Spleen (tissue), 11 donors: ENCODE results near the gene GLDC. TPM values are rescaled to one million over a fixed set of nuclear protein-coding genes. Genes with fewer than 3 reads are reported as not detected.

Source experiments
- DNase-seq: peaks from one replicate; pipeline ENCODE4 v3.0.0-alpha.2; 2020
- H3K27ac ChIP-seq, 8 donors: fragments of 200-600 bp; sonication (generic) in 7 of 8; 1 replicate in 4 of 8; 2 replicates in 4 of 8; pipeline versions ENCODE4 v1.5.0 to v1.8.0; 2016 to 2021; ENCODE audit warnings: inconsistent platforms in 4 of 8, mild to moderate bottlenecking in 4 of 8, moderate library complexity in 1 of 8
- H3K27me3 ChIP-seq, 7 donors: fragments of 200-600 bp; sonication (generic) in 6 of 7; replicated peaks in 1 of 7; 1 replicate in 4 of 7; 2 replicates in 3 of 7; pipeline versions ENCODE4 v1.5.0 to v1.8.0; 2016 to 2021; ENCODE audit warnings: inconsistent platforms in 3 of 7, mild to moderate bottlenecking in 1 of 7
- H3K36me3 ChIP-seq, 6 donors: fragments of 200-600 bp; sonication (generic) in 5 of 6; 1 replicate in 4 of 6; 2 replicates in 2 of 6; pipeline versions ENCODE4 v1.5.0 to v1.8.0; 2016 to 2021; ENCODE audit warnings: inconsistent platforms in 2 of 6
- H3K4me1 ChIP-seq, 6 donors: fragments of 200-600 bp; sonication (generic) in 5 of 6; 1 replicate in 3 of 6; 2 replicates in 3 of 6; pipeline versions ENCODE4 v1.5.0 to v1.8.0; 2016 to 2021; ENCODE audit warnings: inconsistent platforms in 3 of 6
- H3K4me3 ChIP-seq, 8 donors: fragments of 200-600 bp; sonication (generic) in 7 of 8; 1 replicate in 4 of 8; 2 replicates in 4 of 8; pipeline versions ENCODE4 v1.5.0 to v1.8.0; 2016 to 2021; ENCODE audit warnings: inconsistent platforms in 4 of 8, mild to moderate bottlenecking in 4 of 8, moderate library complexity in 2 of 8
- H3K9me3 ChIP-seq, 8 donors: fragments of 200-600 bp; sonication (generic) in 7 of 8; 1 replicate in 4 of 8; 2 replicates in 4 of 8; pipeline versions ENCODE4 v1.5.0 to v1.8.0; 2016 to 2021; ENCODE audit warnings: inconsistent platforms in 4 of 8
- CTCF ChIP-seq, 11 experiments: fragments of 200-600 bp in 7 of 11; fragments of 450-650 bp in 4 of 11; sonication (generic) in 4 of 11; IDR thresholded peaks in 8 of 11; conservative IDR thresholded peaks in 3 of 11; 1 replicate in 7 of 11; 2 replicates in 4 of 11; pipeline versions ENCODE4 v1.4.0 to v1.8.0; 2016 to 2021; ENCODE audit warnings: antibody characterized with exemption in 11 of 11, inconsistent platforms in 4 of 11, mild to moderate bottlenecking in 1 of 11
- POLR2A ChIP-seq, 3 donors: fragments of 450-650 bp; IDR thresholded peaks; one replicate each; pipeline ENCODE4 v1.5.1; 2017; ENCODE audit warnings: antibody characterized with exemption in 3 of 3, mild to moderate bottlenecking in 1 of 3
- POLR2AphosphoS5 ChIP-seq, 3 donors: sonication (generic); formaldehyde crosslinking; IDR thresholded peaks; one replicate each; pipeline ENCODE4 v1.5.1; 2017; ENCODE audit warnings: antibody characterized with exemption in 3 of 3
- WGBS, 5 donors: extraction: QIAGEN DNeasy Blood & Tissue Kit in 3 of 5; methylation state at CpG; one replicate each; pipeline versions ENCODE4 v1.1.5 to v1.1.7; 2013 to 2018; 5-methylcytosine and 5-hydroxymethylcytosine counted together
- intact Hi-C: fragments of 100-400 bp; cut with DNase I; formaldehyde crosslinking; loops from one replicate; pipeline ENCODE4 v1.15.0; 2023; ENCODE audit warnings: low total_unique reads
- polyA plus RNA-seq, 3 donors: library from polyadenylated mRNA; stranded (reverse); fragments of 200-250 nt; gene quantifications; one replicate each; pipeline ENCODE4 v1.2.1, GENCODE V29; 2013
- total RNA-seq, 7 donors: library from RNA; depleted of rRNA in 3 of 7; stranded (reverse); fragments of >200 nt in 3 of 7; fragmentation: NEBNext Ultra II Directional in 4 of 7; extraction: Animal tissue kit (Norgen Biotek cat#: 25700) in 4 of 7; gene quantifications; one replicate each; pipeline versions ENCODE4 v1.1.0 to v1.2.1, GENCODE V29; 2016 to 2021
- donor health status: healthy with polysubstance abuse.
- donor health status: DM: no; HTN: no; CAD: no; lungs with moderate emphysema.
- donor health status: DM: no; HTN: no; CAD: no.
- donor health status: Bipolar disorder and iron deficiency.
- donor health status: healthy.
- donor health status: DM: no; HTN: no; CAD: no.
- donor health status: DM: yes; HTN: yes; CAD: no.

GLDC gene
- total and polyA plus RNA-seq, 10 donors, result 0.17 to 8.7 (median 0.64) TPM

- intact Hi-C loops, result no loop called here
- Histone ChIP-seq H3K4me1 (no peaks in the 10 kb centered on the region), H3K4me3 (no peak overlapping the region), H3K27ac (no peak overlapping the region), H3K9me3 (no peaks in the 10 kb centered on the region), H3K36me3 (no peaks in the 10 kb centered on the region), H3K27me3 (no peaks in the 10 kb centered on the region)
- WGBS, 5 donors, result 64 to 75% (median 69%) methylated on average over 4 of the region's 4 CpGs
- no peak for TF ChIP-seq POLR2A (IDR thresholded peaks at IDR 0.05)
- DNase-seq, result no peak
Observed at GRCh38 chr9:6598249-6598725, 47.2 kb downstream of the GLDC start.

- H3K4me3 ChIP-seq, result no peak overlapping the region
- no peaks in the 10 kb centered on the region for H3K36me3 ChIP-seq
- intact Hi-C loops, result no loop called here
- H3K27ac ChIP-seq, result no peak overlapping the region
- H3K27me3 ChIP-seq, result no peaks in the 10 kb centered on the region
- TF ChIP-seq POLR2A (IDR thresholded peaks at IDR 0.05) (no peak), CTCF (IDR thresholded peaks at IDR 0.05 in 8 of 11, conservative IDR thresholded peaks at IDR 0.05 in 3 of 11) (no peak), POLR2AphosphoS5 (IDR thresholded peaks at IDR 0.05) (no peak)
- peaks cover 0 to 3% (median 0%) of the 10 kb centered on the region in 6 donors for H3K4me1 ChIP-seq
- 89 to 90% (median 89%) methylated on average over 4 of the region's 4 CpGs for WGBS, 5 donors
- DNase-seq, result no peak
- no peaks in the 10 kb centered on the region for H3K9me3 ChIP-seq
Observed at GRCh38 chr9:6592791-6593190, 52.7 kb downstream of the GLDC start.

- Histone ChIP-seq H3K4me1 (peaks cover 0 to 3% (median 0%) of the 10 kb centered on the region in 6 donors), H3K9me3 (no peaks in the 10 kb centered on the region), H3K27ac (no peak overlapping the region), H3K27me3 (no peaks in the 10 kb centered on the region), H3K36me3 (no peaks in the 10 kb centered on the region), H3K4me3 (no peak overlapping the region)
- 69 to 80% (median 74%) methylated on average over 2 of the region's 2 CpGs for WGBS, 5 donors
- no peak for DNase-seq
- TF ChIP-seq CTCF (IDR thresholded peaks at IDR 0.05 in 8 of 11, conservative IDR thresholded peaks at IDR 0.05 in 3 of 11) (no peak), POLR2AphosphoS5 (IDR thresholded peaks at IDR 0.05) (no peak), POLR2A (IDR thresholded peaks at IDR 0.05) (no peak)
- intact Hi-C loops, result no loop called here
Observed at GRCh38 chr9:6592231-6592630, 53.3 kb downstream of the GLDC start.

- no peak for TF ChIP-seq CTCF (IDR thresholded peaks at IDR 0.05 in 8 of 11, conservative IDR thresholded peaks at IDR 0.05 in 3 of 11)
- TF ChIP-seq POLR2A (IDR thresholded peaks at IDR 0.05), result no peak
- TF ChIP-seq POLR2AphosphoS5 (IDR thresholded peaks at IDR 0.05), result no peak
- peaks cover 0 to 3% (median 0%) of the 10 kb centered on the region in 6 donors for H3K4me1 ChIP-seq
- H3K27ac ChIP-seq, result no peak overlapping the region
- intact Hi-C loops, result no loop called here
- no peaks in the 10 kb centered on the region for H3K36me3 ChIP-seq
- H3K9me3 ChIP-seq, result no peaks in the 10 kb centered on the region
- WGBS, 5 donors, result 68 to 95% (median 89%) methylated on average over 2 of the region's 2 CpGs
- H3K4me3 ChIP-seq, result no peak overlapping the region
- DNase-seq, result no peak
- no peaks in the 10 kb centered on the region for H3K27me3 ChIP-seq
Observed at GRCh38 chr9:6590772-6591384, 54.7 kb downstream of the GLDC start.
